NCI-H2081 (cell line): Measurements from ENCODE around the gene AMPD1.

Experiments
- DNase-seq, 2 experiments: peaks; one replicate each; lab custom pipeline; 2025; lab: John Stamatoyannopoulos, UW

AMPD1 gene

GRCh38 chr1:114638910-114639309, 56.4 kb downstream of the AMPD1 start:
- no peak for DNase-seq

DNA sequence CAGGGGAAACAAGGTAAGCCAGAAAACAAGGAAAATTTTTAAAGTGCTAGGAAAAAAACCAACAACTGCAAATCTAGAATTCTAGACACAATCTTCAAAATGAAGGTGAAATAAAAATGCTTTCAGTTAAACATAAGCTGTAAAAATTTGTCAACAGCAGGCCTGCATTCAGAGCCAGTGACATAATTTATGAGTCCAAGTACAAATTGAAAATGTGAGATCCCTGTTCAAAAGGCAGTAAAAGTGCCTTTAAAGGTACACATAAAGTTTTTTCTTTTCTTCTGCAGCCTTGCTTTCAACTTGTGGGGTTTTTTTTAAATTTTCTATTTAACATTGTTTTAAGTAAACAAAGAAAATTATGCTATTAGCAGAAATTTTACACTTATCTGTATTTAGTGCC, 62.9 kb downstream of the AMPD1 start:
- DNase-seq = no peak

- DNase-seq = no peak
These were observed 68.2 kb downstream of the AMPD1 start for GRCh38 chr1:114627107-114627506.

DNA sequence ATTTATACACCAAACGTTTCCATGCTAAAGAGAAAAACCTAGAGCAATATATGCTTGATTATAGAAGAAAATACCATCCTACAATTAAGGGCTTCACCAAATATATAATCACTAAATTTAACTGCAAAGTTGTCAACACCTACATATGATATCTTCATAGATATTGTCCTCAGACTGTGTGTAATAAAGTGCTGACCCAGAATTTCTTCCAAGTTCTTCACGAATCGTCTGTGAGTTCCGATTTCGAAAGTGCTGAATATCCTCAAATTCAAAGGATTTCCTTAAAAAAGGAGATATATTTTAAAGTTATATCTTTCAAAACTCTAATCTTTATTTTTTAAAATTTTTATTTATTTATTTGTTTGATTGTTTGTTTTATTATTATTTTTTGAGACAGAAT, 72.0 kb downstream of the AMPD1 start:
- DNase-seq = no peak
